ENCODE data around the gene GREB1.

GREB1 gene

GRCh38 chr2:11683476-11683875, 149.6 kb downstream of the GREB1 start:
- CTCF ChIA-PET = interaction anchor here (1.3 kb wide), 1 partner anchor 206 kb away, joined by 4 read pairs; no protein-coding TSS in a partner anchor
- POLR2A ChIA-PET = no interaction called here
- no peak for DNase-seq (ENCODE audit: extremely low spot score)
- no peak for TF ChIP-seq TARDBP (IDR thresholded peaks at IDR 0.05)
- TF ChIP-seq BHLHE40 (IDR thresholded peaks at IDR 0.05; ENCODE audit: borderline replicate concordance) = no peak
- TF ChIP-seq SUZ12 (IDR thresholded peaks at IDR 0.05) = no peak
- no peak for TF ChIP-seq FOXK2 (IDR thresholded peaks at IDR 0.05)
- TF ChIP-seq SP1 (IDR thresholded peaks at IDR 0.05) = no peak
- TF ChIP-seq FOXA1 (IDR thresholded peaks at IDR 0.05) = no peak
- TF ChIP-seq LEF1 (IDR thresholded peaks at IDR 0.05; ENCODE audit: borderline replicate concordance) = no peak
- TF ChIP-seq ZNF384 (IDR thresholded peaks at IDR 0.05) = no peak
- TF ChIP-seq FOXM1 (IDR thresholded peaks at IDR 0.05; ENCODE audit: borderline replicate concordance) = no peak
- no peak for TF ChIP-seq L3MBTL2 (conservative IDR thresholded peaks at IDR 0.05)
- no peak for TF ChIP-seq HDGF (IDR thresholded peaks at IDR 0.05; ENCODE audit: borderline replicate concordance)
- TF ChIP-seq, protein P1, sequence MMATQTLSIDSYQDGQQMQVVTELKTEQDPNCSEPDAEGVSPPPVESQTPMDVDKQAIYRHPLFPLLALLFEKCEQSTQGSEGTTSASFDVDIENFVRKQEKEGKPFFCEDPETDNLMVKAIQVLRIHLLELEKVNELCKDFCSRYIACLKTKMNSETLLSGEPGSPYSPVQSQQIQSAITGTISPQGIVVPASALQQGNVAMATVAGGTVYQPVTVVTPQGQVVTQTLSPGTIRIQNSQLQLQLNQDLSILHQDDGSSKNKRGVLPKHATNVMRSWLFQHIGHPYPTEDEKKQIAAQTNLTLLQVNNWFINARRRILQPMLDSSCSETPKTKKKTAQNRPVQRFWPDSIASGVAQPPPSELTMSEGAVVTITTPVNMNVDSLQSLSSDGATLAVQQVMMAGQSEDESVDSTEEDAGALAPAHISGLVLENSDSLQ (IDR thresholded peaks at IDR 0.05) = no peak
- no peak for TF ChIP-seq ELF4 (IDR thresholded peaks at IDR 0.05)
- TF ChIP-seq CTBP1 (IDR thresholded peaks at IDR 0.05; ENCODE audit: borderline replicate concordance) = no peak
- no peak for TF ChIP-seq ARNT (IDR thresholded peaks at IDR 0.05)

DNA sequence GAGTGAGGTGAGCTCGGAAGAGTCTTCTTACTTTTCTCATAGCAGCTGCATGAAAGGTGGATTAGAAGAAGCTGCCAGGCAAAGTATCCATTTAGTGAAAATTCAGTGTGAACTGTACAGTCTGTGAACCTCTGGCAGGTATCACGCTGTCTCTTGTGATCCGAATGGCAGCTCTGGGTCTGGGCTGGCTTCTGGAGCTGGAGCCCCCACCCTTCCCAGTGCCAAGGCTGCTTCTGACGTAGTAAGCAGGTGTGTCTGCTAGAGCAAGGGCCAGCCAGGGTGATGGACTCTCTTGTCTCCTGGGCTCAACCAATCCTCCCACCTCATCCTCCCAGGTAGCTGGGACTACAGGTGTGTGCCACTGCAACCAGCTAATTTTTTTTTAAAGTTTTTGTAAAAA, 150.1 kb downstream of the GREB1 start:
- no peak for TF ChIP-seq ZNF384 (IDR thresholded peaks at IDR 0.05)
- no peak for TF ChIP-seq BHLHE40 (IDR thresholded peaks at IDR 0.05; ENCODE audit: borderline replicate concordance)
- TF ChIP-seq FOXA1 (IDR thresholded peaks at IDR 0.05) = no peak
- TF ChIP-seq TARDBP (IDR thresholded peaks at IDR 0.05) = no peak
- no peak for TF ChIP-seq SUZ12 (IDR thresholded peaks at IDR 0.05)
- no peak for TF ChIP-seq HDGF (IDR thresholded peaks at IDR 0.05; ENCODE audit: borderline replicate concordance)
- TF ChIP-seq NFRKB (IDR thresholded peaks at IDR 0.05) = no peak
- no peak for TF ChIP-seq FOXM1 (IDR thresholded peaks at IDR 0.05; ENCODE audit: borderline replicate concordance)
- TF ChIP-seq LEF1 (IDR thresholded peaks at IDR 0.05; ENCODE audit: borderline replicate concordance) = no peak
- no peak for TF ChIP-seq ARNT (IDR thresholded peaks at IDR 0.05)
- no peak for TF ChIP-seq CTBP1 (IDR thresholded peaks at IDR 0.05; ENCODE audit: borderline replicate concordance)
- TF ChIP-seq SP1 (IDR thresholded peaks at IDR 0.05) = no peak
- TF ChIP-seq, protein P1 (IDR thresholded peaks at IDR 0.05) = no peak
- TF ChIP-seq FOXK2 (IDR thresholded peaks at IDR 0.05) = no peak
- no peak for TF ChIP-seq L3MBTL2 (conservative IDR thresholded peaks at IDR 0.05)
- TF ChIP-seq ELF4 (IDR thresholded peaks at IDR 0.05) = no peak
- ChIA-PET POLR2A (no interaction called here), CTCF (interaction anchor here (0.6 to 1.3 kb wide), 3 partner anchors 9 to 206 kb away, joined by 3 to 4 read pairs (median 3); no protein-coding TSS in a partner anchor)
- no peak for DNase-seq (ENCODE audit: extremely low spot score)

GRCh38 chr2:11684894-11685460, 151.1 kb downstream of the GREB1 start:
- no peak for TF ChIP-seq FOXM1 (IDR thresholded peaks at IDR 0.05; ENCODE audit: borderline replicate concordance)
- TF ChIP-seq CTBP1 (IDR thresholded peaks at IDR 0.05; ENCODE audit: borderline replicate concordance) = no peak
- TF ChIP-seq BHLHE40 (IDR thresholded peaks at IDR 0.05; ENCODE audit: borderline replicate concordance) = no peak
- no peak for TF ChIP-seq FOXK2 (IDR thresholded peaks at IDR 0.05)
- no peak for TF ChIP-seq ZNF384 (IDR thresholded peaks at IDR 0.05)
- TF ChIP-seq, protein P1 (IDR thresholded peaks at IDR 0.05) = no peak
- TF ChIP-seq TARDBP (IDR thresholded peaks at IDR 0.05) = no peak
- TF ChIP-seq SP1 (IDR thresholded peaks at IDR 0.05) = no peak
- TF ChIP-seq HDGF (IDR thresholded peaks at IDR 0.05; ENCODE audit: borderline replicate concordance) = no peak
- no peak for TF ChIP-seq ARNT (IDR thresholded peaks at IDR 0.05)
- TF ChIP-seq NFRKB (IDR thresholded peaks at IDR 0.05) = no peak
- TF ChIP-seq FOXA1 (IDR thresholded peaks at IDR 0.05) = no peak
- no peak for TF ChIP-seq L3MBTL2 (conservative IDR thresholded peaks at IDR 0.05)
- TF ChIP-seq SUZ12 (IDR thresholded peaks at IDR 0.05) = no peak
- no peak for TF ChIP-seq LEF1 (IDR thresholded peaks at IDR 0.05; ENCODE audit: borderline replicate concordance)
- TF ChIP-seq ELF4 (IDR thresholded peaks at IDR 0.05) = no peak
- CTCF ChIA-PET = interaction anchor here (0.7 kb wide), 1 partner anchor 8 kb away, joined by 3 read pairs; no protein-coding TSS in a partner anchor
- POLR2A ChIA-PET = no interaction called here
- DNase-seq (ENCODE audit: extremely low spot score) = no peak

- no peak for DNase-seq (ENCODE audit: extremely low spot score)
- ChIA-PET CTCF (no interaction called here), POLR2A (no interaction called here)
- TF ChIP-seq FOXK2 (IDR thresholded peaks at IDR 0.05) (no peak), HDGF (IDR thresholded peaks at IDR 0.05; ENCODE audit: borderline replicate concordance) (no peak), TARDBP (IDR thresholded peaks at IDR 0.05) (no peak), ZNF384 (IDR thresholded peaks at IDR 0.05) (no peak), LEF1 (IDR thresholded peaks at IDR 0.05; ENCODE audit: borderline replicate concordance) (no peak), ELF4 (IDR thresholded peaks at IDR 0.05) (no peak), FOXA1 (IDR thresholded peaks at IDR 0.05) (no peak)
Measured at GRCh38 chr2:11685906-11686470, 152.1 kb downstream of the GREB1 start.

DNA sequence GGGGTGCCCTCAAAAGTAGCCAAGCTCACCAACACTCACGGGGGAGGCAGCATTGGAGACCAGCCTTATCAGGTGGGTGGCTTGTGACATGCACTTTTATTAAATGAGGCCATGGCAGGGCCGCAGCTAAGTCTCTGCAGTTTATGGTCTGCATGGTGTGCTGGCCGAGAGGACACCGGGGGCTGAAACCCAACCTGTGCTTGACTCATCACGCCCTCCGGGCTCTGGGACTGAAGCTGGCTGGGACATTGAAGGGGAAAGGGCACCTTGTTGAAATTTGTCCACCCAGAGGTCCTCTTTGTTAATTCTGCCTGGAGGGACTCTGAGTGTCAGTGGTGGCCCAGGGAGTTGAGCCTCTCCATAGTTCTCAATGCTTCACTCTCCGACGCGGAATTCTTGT, 153.9 kb downstream of the GREB1 start:
- no peak for DNase-seq (ENCODE audit: extremely low spot score)
- CTCF ChIA-PET = interaction anchor here (0.5 to 1.6 kb wide), 21 partner anchors 9 to 1016 kb away, joined by 3 to 26 read pairs (median 3); no protein-coding TSS in a partner anchor
- TF ChIP-seq SP1 (IDR thresholded peaks at IDR 0.05) (no peak), ZNF384 (IDR thresholded peaks at IDR 0.05) (no peak), ELF4 (IDR thresholded peaks at IDR 0.05) (no peak), FOXK2 (IDR thresholded peaks at IDR 0.05) (no peak), ARNT (IDR thresholded peaks at IDR 0.05) (no peak), CTBP1 (IDR thresholded peaks at IDR 0.05; ENCODE audit: borderline replicate concordance) (no peak)
- POLR2A ChIA-PET = no interaction called here

All from HEK293T (cell line).